Neuronal stem cell (in vitro differentiated cells): Measurements from ENCODE around the gene PHF1.

Experiments
- DNase-seq: peaks from one replicate; pipeline ENCODE4 v3.0.0-alpha.2; 2013; ENCODE audit warnings: low spot score
- H2AFZ ChIP-seq: one replicate; pipeline ENCODE4 v1.6.1; 2013; ENCODE audit warnings: mild to moderate bottlenecking, low read length, inconsistent platforms
- H2AK5ac ChIP-seq: 2 replicates; pipeline ENCODE4 v1.6.1; 2013; ENCODE audit warnings: low read depth, mild to moderate bottlenecking, inconsistent platforms, low read length, moderate library complexity, mixed read lengths
- H2BK120ac ChIP-seq: 2 replicates; pipeline ENCODE4 v1.6.1; 2013; ENCODE audit warnings: low read depth, mild to moderate bottlenecking, inconsistent platforms, low read length, moderate library complexity, mixed read lengths
- H2BK12ac ChIP-seq: one replicate; pipeline ENCODE4 v1.6.1; 2013; ENCODE audit warnings: low read length, inconsistent platforms
- H2BK15ac ChIP-seq: 2 replicates; pipeline ENCODE4 v1.6.1; 2013; ENCODE audit warnings: mild to moderate bottlenecking, low read length, inconsistent platforms, mixed read lengths
- H2BK5ac ChIP-seq: one replicate; pipeline ENCODE4 v1.6.1; 2013; ENCODE audit warnings: inconsistent platforms, mild to moderate bottlenecking, low read length, moderate library complexity
- H3K14ac ChIP-seq: one replicate; pipeline ENCODE4 v1.6.1; 2013; ENCODE audit warnings: low read length, inconsistent platforms
- H3K18ac ChIP-seq: 2 replicates; pipeline ENCODE4 v1.6.1; 2013; ENCODE audit warnings: low read length, inconsistent platforms
- H3K23ac ChIP-seq: 2 replicates; pipeline ENCODE4 v1.6.1; 2013; ENCODE audit warnings: low read depth, mild to moderate bottlenecking, mixed read lengths, low read length, inconsistent platforms; ENCODE audit not compliant: poor library complexity
- H3K27ac ChIP-seq: replicated peaks from 3 replicates; pipeline ENCODE4 v1.5.1; 2013; ENCODE audit warnings: low read length, inconsistent platforms
- H3K27me3 ChIP-seq, 3 experiments: 2 replicates each; pipeline ENCODE4 v1.6.1; 2013; ENCODE audit warnings: low read length in 3 of 3, mild to moderate bottlenecking in 2 of 3, inconsistent platforms in 1 of 3, low read depth in 1 of 3, mixed read lengths in 1 of 3, moderate library complexity in 1 of 3; ENCODE audit not compliant: control insufficient read depth in 3 of 3, insufficient read depth in 3 of 3
- H3K36me3 ChIP-seq, 2 donors: replicated peaks in 1 of 2; 2 replicates each; pipeline ENCODE4 v1.6.1; 2013; ENCODE audit warnings: low read length in 2 of 2; ENCODE audit not compliant: control insufficient read depth in 2 of 2, insufficient read depth in 2 of 2
- H3K4ac ChIP-seq: 2 replicates; pipeline ENCODE4 v1.6.1; 2013; ENCODE audit warnings: inconsistent platforms, mild to moderate bottlenecking, low read length, moderate library complexity
- H3K4me1 ChIP-seq, 2 donors: 1 replicate in 1 of 2; 2 replicates in 1 of 2; pipeline ENCODE4 v1.6.1; 2013; ENCODE audit warnings: low read length in 2 of 2, low read depth in 1 of 2; ENCODE audit not compliant: control insufficient read depth in 2 of 2, insufficient read depth in 1 of 2
- H3K4me2 ChIP-seq: one replicate; pipeline ENCODE4 v1.6.1; 2013; ENCODE audit warnings: mild to moderate bottlenecking, low read length, inconsistent platforms; ENCODE audit not compliant: insufficient read depth, poor library complexity, severe bottlenecking
- H3K4me3 ChIP-seq, 2 donors: 2 replicates each; pipeline ENCODE4 v1.5.1; 2013; ENCODE audit warnings: low read length in 2 of 2, mild to moderate bottlenecking in 2 of 2, inconsistent platforms in 1 of 2, moderate library complexity in 1 of 2
- H3K79me1 ChIP-seq: one replicate; pipeline ENCODE4 v1.6.1; 2013; ENCODE audit warnings: low read depth, mild to moderate bottlenecking, inconsistent platforms, low read length, moderate library complexity
- H3K9ac ChIP-seq: one replicate; pipeline ENCODE4 v1.6.1; 2013; ENCODE audit warnings: mild to moderate bottlenecking, low read depth, low read length, inconsistent platforms; ENCODE audit not compliant: poor library complexity
- H3K9me3 ChIP-seq, 2 donors: replicated peaks in 1 of 2; 2 replicates each; pipeline versions ENCODE3 to v1.6.1; 2013; ENCODE audit warnings: low read length in 2 of 2, mild to moderate bottlenecking in 2 of 2, inconsistent platforms in 1 of 2, low read depth in 1 of 2, mixed read lengths in 1 of 2, moderate library complexity in 1 of 2; ENCODE audit not compliant: control insufficient read depth in 2 of 2, insufficient read depth in 1 of 2
- H4K8ac ChIP-seq: one replicate; pipeline ENCODE4 v1.6.1; 2013; ENCODE audit warnings: low read depth, mild to moderate bottlenecking, inconsistent platforms, low read length, moderate library complexity
- H4K91ac ChIP-seq: one replicate; pipeline ENCODE4 v1.6.1; 2013; ENCODE audit warnings: low read length, low read depth, mild to moderate bottlenecking, inconsistent platforms; ENCODE audit not compliant: poor library complexity
- WGBS, 2 donors: extraction: QIAGEN DNeasy Blood & Tissue Kit; methylation state at CpG; one replicate each; pipeline ENCODE4 v1.1.7; 2013; ENCODE audit warnings: missing lambda C conversion rate in 2 of 2, mixed read lengths in 1 of 2; ENCODE audit not compliant: insufficient read length in 2 of 2, insufficient replicate concordance in 1 of 2; ENCODE audit errors: extremely low coverage in 2 of 2; 5-methylcytosine and 5-hydroxymethylcytosine counted together

PHF1 gene

GRCh38 chr6:33413241-33414120, 2.7 kb downstream of the PHF1 start:
- H3K36me3 ChIP-seq, result peaks cover 36 to 61% of the 10 kb centered on the region in 2 donors
- H3K23ac ChIP-seq, result no peak overlapping the region
- no peak overlapping the region for H2BK120ac ChIP-seq
- no peak overlapping the region for H3K9ac ChIP-seq
- no peaks in the 10 kb centered on the region for H3K79me1 ChIP-seq
- DNase-seq, result no peak
- H3K9me3 ChIP-seq, result no peaks in the 10 kb centered on the region
- no peaks in the 10 kb centered on the region for H3K27me3 ChIP-seq
- H3K4me2 ChIP-seq, result no peak overlapping the region
- no peak overlapping the region for H3K14ac ChIP-seq
- no peak overlapping the region for H2AK5ac ChIP-seq
- no peak overlapping the region for H3K27ac ChIP-seq
- WGBS, 2 donors, result no CpG with 5 or more reads among the region's 14 CpGs
- H2BK12ac ChIP-seq, result no peak overlapping the region
- H3K4ac ChIP-seq, result no peak overlapping the region
- no peak overlapping the region for H3K4me3 ChIP-seq
- no peak overlapping the region for H4K91ac ChIP-seq
- peaks cover 13% of the 10 kb centered on the region in 2 donors for H3K4me1 ChIP-seq
- no peak overlapping the region for H3K18ac ChIP-seq
- no peak overlapping the region for H2AFZ ChIP-seq
- H4K8ac ChIP-seq, result no peak overlapping the region
- H2BK5ac ChIP-seq, result no peak overlapping the region
- H2BK15ac ChIP-seq, result no peak overlapping the region

- Histone ChIP-seq H2BK15ac (no peak overlapping the region), H3K23ac (no peak overlapping the region), H3K27ac (no peak overlapping the region), H3K79me1 (no peaks in the 10 kb centered on the region), H3K4me1 (peaks cover 18 to 25% of the 10 kb centered on the region in 2 donors), H3K9me3 (no peaks in the 10 kb centered on the region), H3K27me3 (no peaks in the 10 kb centered on the region), H3K36me3 (peaks cover 36 to 51% of the 10 kb centered on the region in 2 donors), H2BK12ac (no peak overlapping the region), H3K9ac (no peak overlapping the region), H3K14ac (no peak overlapping the region), H3K4me2 (no peak overlapping the region), H2AFZ (no peak overlapping the region), H4K91ac (no peak overlapping the region), H3K18ac (no peak overlapping the region), H3K4ac (no peak overlapping the region), H2BK5ac (no peak overlapping the region), H2BK120ac (no peak overlapping the region), H4K8ac (no peak overlapping the region), H2AK5ac (no peak overlapping the region), H3K4me3 (no peak overlapping the region)
- DNase-seq, result no peak
- WGBS, 2 donors, result no CpG with 5 or more reads among the region's 12 CpGs
Observed at GRCh38 chr6:33414592-33415271, 3.9 kb downstream of the PHF1 start.

- H3K79me1 ChIP-seq, result no peaks in the 10 kb centered on the region
- no peak overlapping the region for H2BK5ac ChIP-seq
- H3K4me3 ChIP-seq, result peak overlapping the region; percentile 10 to 80
- no peak overlapping the region for H3K23ac ChIP-seq
- DNase-seq, result no peak
- H3K9me3 ChIP-seq, result no peaks in the 10 kb centered on the region
- no peak overlapping the region for H2BK12ac ChIP-seq
- no peak overlapping the region for H3K14ac ChIP-seq
- H2BK120ac ChIP-seq, result no peak overlapping the region
- H3K27me3 ChIP-seq, result no peaks in the 10 kb centered on the region
- no peak overlapping the region for H3K27ac ChIP-seq
- H4K91ac ChIP-seq, result no peak overlapping the region
- H3K4me1 ChIP-seq, result peaks cover 18 to 26% of the 10 kb centered on the region in 2 donors
- H3K4me2 ChIP-seq, result peak overlapping the region; percentile 11
- peaks cover 36 to 51% of the 10 kb centered on the region in 2 donors for H3K36me3 ChIP-seq
- H3K18ac ChIP-seq, result no peak overlapping the region
- H4K8ac ChIP-seq, result no peak overlapping the region
- H3K4ac ChIP-seq, result no peak overlapping the region
- no peak overlapping the region for H2AK5ac ChIP-seq
- no peak overlapping the region for H3K9ac ChIP-seq
- no peak overlapping the region for H2AFZ ChIP-seq
- WGBS, 2 donors, result no CpG with 5 or more reads among the region's 9 CpGs
- no peak overlapping the region for H2BK15ac ChIP-seq
Observed at GRCh38 chr6:33415831-33416230, 5.0 kb downstream of the PHF1 start.
